Nephron (organoid): ENCODE data around the gene SLC9A3.

Source experiments
- H3K27ac Mint-ChIP-seq, 3 experiments: 2 replicates each; pipeline ENCODE4 v1.8.0; 2020; ENCODE audit warnings: mixed read lengths in 3 of 3, mild to moderate bottlenecking in 2 of 3, moderate library complexity in 1 of 3
- H3K27me3 Mint-ChIP-seq: 2 replicates; pipeline ENCODE4 v1.8.0; 2021; ENCODE audit warnings: low read depth, mild to moderate bottlenecking, moderate library complexity, mixed read lengths
- H3K36me3 Mint-ChIP-seq: 2 replicates; pipeline ENCODE4 v1.8.0; 2020; ENCODE audit warnings: low read depth, mixed read lengths
- H3K4me1 Mint-ChIP-seq: 2 replicates; pipeline ENCODE4 v1.8.0; 2020; ENCODE audit warnings: mixed read lengths
- H3K4me3 Mint-ChIP-seq, 3 experiments: 2 replicates each; pipeline ENCODE4 v1.8.0; 2020; ENCODE audit warnings: mild to moderate bottlenecking in 3 of 3, mixed read lengths in 3 of 3, moderate library complexity in 2 of 3
- H3K9me3 Mint-ChIP-seq: 2 replicates; pipeline ENCODE4 v1.8.0; 2020; ENCODE audit warnings: mixed read lengths
- CTCF ChIP-seq, 3 experiments: fragments of 200-600 bp; sonication (generic); IDR thresholded peaks; one replicate each; pipeline ENCODE4 v1.5.0; 2021; ENCODE audit warnings: antibody characterized with exemption in 3 of 3; ENCODE audit not compliant: unreplicated experiment in 3 of 3

The SLC9A3 gene

GRCh38 chr5:545641-546375 lies 21.6 kb upstream of the SLC9A3 start:
- Mint-ChIP-seq H3K4me1 (peaks cover 1% of the 10 kb centered on the region), H3K9me3 (peaks cover 6% of the 10 kb centered on the region), H3K27ac (no peak overlapping the region), H3K4me3 (no peak overlapping the region), H3K27me3 (peaks cover 34% of the 10 kb centered on the region), H3K36me3 (no peaks in the 10 kb centered on the region)
- TF ChIP-seq CTCF (IDR thresholded peaks at IDR 0.05; ENCODE audit: unreplicated experiment in 3 of 3): no peak

GRCh38 chr5:544675-545355 lies 20.6 kb upstream of the SLC9A3 start:
- no peak for TF ChIP-seq CTCF (IDR thresholded peaks at IDR 0.05; ENCODE audit: unreplicated experiment in 3 of 3)
- no peak overlapping the region for H3K4me3 Mint-ChIP-seq
- H3K4me1 Mint-ChIP-seq: peaks cover 6% of the 10 kb centered on the region
- H3K27me3 Mint-ChIP-seq: peaks cover 36% of the 10 kb centered on the region
- no peaks in the 10 kb centered on the region for H3K9me3 Mint-ChIP-seq
- no peak overlapping the region for H3K27ac Mint-ChIP-seq
- no peaks in the 10 kb centered on the region for H3K36me3 Mint-ChIP-seq

GRCh38 chr5:543755-544674 lies 19.8 kb upstream of the SLC9A3 start:
- TF ChIP-seq CTCF (IDR thresholded peaks at IDR 0.05; ENCODE audit: unreplicated experiment in 3 of 3): no peak
- Mint-ChIP-seq H3K36me3 (no peaks in the 10 kb centered on the region), H3K27me3 (peaks cover 32% of the 10 kb centered on the region), H3K4me3 (no peak overlapping the region), H3K27ac (no peak overlapping the region), H3K4me1 (peaks cover 6% of the 10 kb centered on the region), H3K9me3 (no peaks in the 10 kb centered on the region)

- Mint-ChIP-seq H3K27ac (no peak overlapping the region), H3K4me1 (peaks cover 6% of the 10 kb centered on the region), H3K36me3 (no peaks in the 10 kb centered on the region), H3K4me3 (no peak overlapping the region), H3K27me3 (peaks cover 33% of the 10 kb centered on the region), H3K9me3 (no peaks in the 10 kb centered on the region)
- TF ChIP-seq CTCF (IDR thresholded peaks at IDR 0.05; ENCODE audit: unreplicated experiment in 3 of 3): no peak
Measured at GRCh38 chr5:543351-543750, 19.1 kb upstream of the SLC9A3 start.

- Mint-ChIP-seq H3K9me3 (no peaks in the 10 kb centered on the region), H3K4me3 (no peak overlapping the region), H3K27ac (no peak overlapping the region), H3K27me3 (peaks cover 30% of the 10 kb centered on the region), H3K4me1 (peaks cover 6% of the 10 kb centered on the region), H3K36me3 (no peaks in the 10 kb centered on the region)
- no peak for TF ChIP-seq CTCF (IDR thresholded peaks at IDR 0.05; ENCODE audit: unreplicated experiment in 3 of 3)
Measured at GRCh38 chr5:542319-543311, 18.4 kb upstream of the SLC9A3 start.
